MM.1S (cell line): ENCODE data around the gene CXCL12.

ENCODE experiments used
- DNase-seq: peaks from one replicate; pipeline ENCODE4 v3.0.0-alpha.2; 2015
- H2AFZ ChIP-seq: fragments of 300-600 bp; sonication (generic); 2 replicates; pipeline ENCODE4 v1.6.0; 2016; ENCODE audit warnings: antibody characterized with exemption, low read length
- H3F3A ChIP-seq: fragments of 300-600 bp; sonication (generic); 2 replicates; pipeline ENCODE4 v1.6.1; 2016; ENCODE audit warnings: mild to moderate bottlenecking, antibody characterized with exemption, low read length, moderate library complexity, mixed read lengths; ENCODE audit not compliant: insufficient read depth
- H3K27ac ChIP-seq: fragments of 300-600 bp; sonication (generic); 2 replicates; pipeline ENCODE4 v1.5.1; 2016; ENCODE audit warnings: mild to moderate bottlenecking, low read length
- H3K27me3 ChIP-seq: fragments of 300-600 bp; sonication (generic); replicated peaks from 2 replicates; pipeline ENCODE4 v1.6.0; 2016; ENCODE audit warnings: low read length; ENCODE audit not compliant: insufficient read depth
- H3K36me3 ChIP-seq: fragments of 300-600 bp; sonication (generic); replicated peaks from 2 replicates; pipeline ENCODE4 v1.6.1; 2016; ENCODE audit warnings: mild to moderate bottlenecking, low read length, mixed read lengths; ENCODE audit not compliant: insufficient read depth
- H3K4me1 ChIP-seq: fragments of 300-600 bp; sonication (generic); 2 replicates; pipeline ENCODE4 v1.6.1; 2016; ENCODE audit warnings: low read length, mixed read lengths
- H3K4me2 ChIP-seq: fragments of 300-600 bp; sonication (generic); 2 replicates; pipeline ENCODE4 v1.6.0; 2016; ENCODE audit warnings: low read depth, low read length
- H3K4me3 ChIP-seq: fragments of 300-600 bp; sonication (generic); 2 replicates; pipeline ENCODE4 v1.5.1; 2016; ENCODE audit warnings: low read length, mixed read lengths
- H3K79me2 ChIP-seq: fragments of 300-600 bp; sonication (generic); 2 replicates; pipeline ENCODE4 v1.6.1; 2016; ENCODE audit warnings: mixed run types, low read length, mixed read lengths
- H3K9ac ChIP-seq: fragments of 300-600 bp; sonication (generic); 2 replicates; pipeline ENCODE4 v1.6.1; 2016; ENCODE audit warnings: low read length, mixed read lengths
- H3K9me2 ChIP-seq: fragments of 300-600 bp; sonication (generic); replicated peaks from 2 replicates; pipeline ENCODE4 v1.6.1; 2016; ENCODE audit warnings: mild to moderate bottlenecking, low read length, mixed read lengths; ENCODE audit not compliant: insufficient read depth
- H3K9me3 ChIP-seq: fragments of 300-600 bp; sonication (generic); replicated peaks from 2 replicates; pipeline ENCODE4 v1.6.1; 2016; ENCODE audit warnings: mild to moderate bottlenecking, low read length, mixed read lengths; ENCODE audit not compliant: insufficient read depth
- H4K20me1 ChIP-seq: fragments of 300-600 bp; sonication (generic); 2 replicates; pipeline ENCODE4 v1.6.1; 2016; ENCODE audit warnings: mild to moderate bottlenecking, low read length, moderate library complexity, mixed read lengths; ENCODE audit not compliant: insufficient read depth
- EZH2 ChIP-seq: fragments of 300-600 bp; sonication (generic); optimal IDR thresholded peaks from 2 replicates; pipeline ENCODE3; 2017; ENCODE audit warnings: low read depth, mild to moderate bottlenecking, antibody characterized with exemption, low read length, mixed read lengths
- EZH2phosphoT487 ChIP-seq: fragments of 300-600 bp; sonication (generic); IDR thresholded peaks from 2 replicates; pipeline ENCODE4 v1.6.1; 2018; ENCODE audit warnings: antibody characterized with exemption, low read length
- TF ChIP-seq, protein P1 (sequence below): fragments of 300-600 bp; sonication (generic); IDR thresholded peaks from 2 replicates; pipeline ENCODE4 v1.5.1; 2016; ENCODE audit warnings: antibody characterized with exemption, low read length, mixed read lengths

CXCL12 gene

DNA sequence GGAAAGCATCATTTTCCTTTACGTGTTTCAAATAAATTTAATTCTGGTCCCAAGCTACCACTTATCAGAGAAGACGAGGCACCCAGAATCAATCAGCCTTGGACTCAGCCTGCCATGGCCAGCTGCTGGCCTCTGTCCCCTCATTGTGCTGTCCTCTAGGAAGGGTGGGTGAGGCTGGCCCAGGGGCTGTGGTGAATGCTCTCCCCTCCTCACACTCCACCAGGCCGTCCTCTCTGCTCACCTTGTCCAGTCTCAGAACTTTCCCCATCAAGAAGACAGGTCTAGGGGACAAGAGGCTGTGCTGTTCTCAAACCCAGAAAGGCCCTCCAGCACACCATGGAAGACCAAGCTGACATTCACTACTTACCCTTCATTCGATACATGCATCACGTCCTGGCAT, 36.4 kb downstream of the CXCL12 start:
- H3K4me2 ChIP-seq, result no peak overlapping the region
- DNase-seq, result no peak
- no peaks in the 10 kb centered on the region for H3K79me2 ChIP-seq
- H3K9ac ChIP-seq, result no peak overlapping the region
- H3F3A ChIP-seq, result no peaks in the 10 kb centered on the region
- H3K27ac ChIP-seq, result no peak overlapping the region
- no peaks in the 10 kb centered on the region for H3K9me3 ChIP-seq
- no peaks in the 10 kb centered on the region for H3K27me3 ChIP-seq
- H3K36me3 ChIP-seq, result no peaks in the 10 kb centered on the region
- H3K4me1 ChIP-seq, result no peaks in the 10 kb centered on the region
- no peak for TF ChIP-seq EZH2phosphoT487
- TF ChIP-seq, protein P1, sequence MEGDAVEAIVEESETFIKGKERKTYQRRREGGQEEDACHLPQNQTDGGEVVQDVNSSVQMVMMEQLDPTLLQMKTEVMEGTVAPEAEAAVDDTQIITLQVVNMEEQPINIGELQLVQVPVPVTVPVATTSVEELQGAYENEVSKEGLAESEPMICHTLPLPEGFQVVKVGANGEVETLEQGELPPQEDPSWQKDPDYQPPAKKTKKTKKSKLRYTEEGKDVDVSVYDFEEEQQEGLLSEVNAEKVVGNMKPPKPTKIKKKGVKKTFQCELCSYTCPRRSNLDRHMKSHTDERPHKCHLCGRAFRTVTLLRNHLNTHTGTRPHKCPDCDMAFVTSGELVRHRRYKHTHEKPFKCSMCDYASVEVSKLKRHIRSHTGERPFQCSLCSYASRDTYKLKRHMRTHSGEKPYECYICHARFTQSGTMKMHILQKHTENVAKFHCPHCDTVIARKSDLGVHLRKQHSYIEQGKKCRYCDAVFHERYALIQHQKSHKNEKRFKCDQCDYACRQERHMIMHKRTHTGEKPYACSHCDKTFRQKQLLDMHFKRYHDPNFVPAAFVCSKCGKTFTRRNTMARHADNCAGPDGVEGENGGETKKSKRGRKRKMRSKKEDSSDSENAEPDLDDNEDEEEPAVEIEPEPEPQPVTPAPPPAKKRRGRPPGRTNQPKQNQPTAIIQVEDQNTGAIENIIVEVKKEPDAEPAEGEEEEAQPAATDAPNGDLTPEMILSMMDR, result no peak
- TF ChIP-seq EZH2, result no peak
- H4K20me1 ChIP-seq, result no peaks in the 10 kb centered on the region
- H3K4me3 ChIP-seq, result no peak overlapping the region
- no peaks in the 10 kb centered on the region for H3K9me2 ChIP-seq
- no peak overlapping the region for H2AFZ ChIP-seq

DNA sequence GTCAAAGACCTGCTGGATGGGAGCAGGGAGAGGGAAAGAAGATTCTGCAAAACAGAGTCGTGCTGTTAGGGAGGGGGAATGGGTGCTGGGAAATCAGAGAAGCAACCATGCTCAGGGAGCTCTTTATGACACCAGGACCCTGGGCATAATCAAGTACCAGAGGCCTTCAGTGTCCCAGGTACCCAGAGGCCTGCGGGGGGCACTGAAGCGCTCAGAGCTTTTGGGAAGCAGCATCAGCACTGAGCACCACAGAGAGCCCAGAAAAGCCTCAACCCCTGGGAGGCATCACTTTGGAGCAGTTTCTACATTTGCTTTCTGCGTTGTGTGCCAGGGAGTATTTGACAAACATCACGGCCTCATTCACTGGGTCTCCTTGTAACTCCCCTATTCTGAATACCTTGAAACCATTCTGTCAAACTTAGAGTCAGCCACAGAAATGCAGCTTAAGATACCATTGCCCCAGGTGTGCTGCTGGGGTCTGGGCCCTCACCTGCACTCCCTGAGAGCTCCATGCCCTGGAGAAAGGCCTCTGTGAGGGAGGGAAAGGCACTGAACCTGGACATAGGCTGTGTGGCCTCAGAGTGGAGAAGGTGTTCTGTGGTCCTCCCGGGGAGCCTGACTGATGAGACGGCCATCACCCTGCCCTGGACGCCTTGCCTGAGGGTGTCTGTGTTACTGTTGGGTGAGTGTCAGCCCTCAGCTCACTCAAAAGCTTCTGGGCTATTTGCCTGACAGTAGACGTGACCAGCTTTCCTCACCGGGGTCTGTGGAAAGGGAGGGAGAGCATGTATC, 37.1 kb downstream of the CXCL12 start:
- H3K9ac ChIP-seq, result no peak overlapping the region
- TF ChIP-seq EZH2 (no peak), EZH2phosphoT487 (no peak)
- TF ChIP-seq, protein P1, result no peak
- no peak overlapping the region for H3K27ac ChIP-seq
- no peaks in the 10 kb centered on the region for H3K36me3 ChIP-seq
- no peaks in the 10 kb centered on the region for H3K9me3 ChIP-seq
- DNase-seq, result no peak
- H3K9me2 ChIP-seq, result no peaks in the 10 kb centered on the region
- H4K20me1 ChIP-seq, result no peaks in the 10 kb centered on the region
- no peaks in the 10 kb centered on the region for H3K79me2 ChIP-seq
- H3K4me1 ChIP-seq, result no peaks in the 10 kb centered on the region
- H2AFZ ChIP-seq, result no peak overlapping the region
- no peaks in the 10 kb centered on the region for H3K27me3 ChIP-seq
- no peak overlapping the region for H3K4me3 ChIP-seq
- H3F3A ChIP-seq, result no peaks in the 10 kb centered on the region
- no peak overlapping the region for H3K4me2 ChIP-seq

DNA sequence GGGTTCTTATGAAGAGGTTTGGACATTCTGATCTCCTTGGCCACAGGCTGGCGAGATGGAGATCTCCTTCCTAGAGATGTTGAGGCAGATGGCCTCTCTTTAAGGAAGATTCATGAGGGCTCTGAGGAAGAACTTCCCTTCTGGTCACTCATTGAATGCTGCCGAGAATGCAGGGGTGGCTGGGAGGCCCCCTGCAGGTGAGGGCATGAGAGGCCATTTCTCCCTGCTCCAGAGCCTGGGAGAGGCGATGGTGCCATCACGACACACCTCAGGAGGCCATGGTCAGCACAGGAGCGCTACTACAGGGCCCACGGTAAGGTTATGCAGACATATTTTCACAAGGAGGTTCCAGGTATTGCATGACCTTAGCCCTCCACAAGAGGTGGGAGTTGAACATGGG, 40.2 kb downstream of the CXCL12 start:
- Histone ChIP-seq H3K4me3 (no peak overlapping the region), H3K79me2 (no peaks in the 10 kb centered on the region), H3K4me1 (no peaks in the 10 kb centered on the region), H3K4me2 (no peak overlapping the region), H3K36me3 (no peaks in the 10 kb centered on the region), H3K9ac (no peak overlapping the region), H2AFZ (no peak overlapping the region), H4K20me1 (no peaks in the 10 kb centered on the region), H3F3A (no peaks in the 10 kb centered on the region), H3K27me3 (no peaks in the 10 kb centered on the region), H3K9me3 (no peaks in the 10 kb centered on the region), H3K27ac (no peak overlapping the region), H3K9me2 (no peaks in the 10 kb centered on the region)
- no peak for TF ChIP-seq EZH2
- TF ChIP-seq, protein P1, result no peak
- no peak for TF ChIP-seq EZH2phosphoT487
- DNase-seq, result no peak
